CD4-positive, alpha-beta T cell treated with Interferon gamma for 1 hour (primary cell): ENCODE measurements around the gene SF3B4.
"Not testable (repeated sequence)": the region's sequence is repeated elsewhere in the genome, so short reads cannot be mapped to it uniquely, and the experiment has no call there.

Experiments used
- DNase-seq: peaks from one replicate; pipeline ENCODE4 v3.0.0-alpha.2; 2020

The SF3B4 gene, protein sequence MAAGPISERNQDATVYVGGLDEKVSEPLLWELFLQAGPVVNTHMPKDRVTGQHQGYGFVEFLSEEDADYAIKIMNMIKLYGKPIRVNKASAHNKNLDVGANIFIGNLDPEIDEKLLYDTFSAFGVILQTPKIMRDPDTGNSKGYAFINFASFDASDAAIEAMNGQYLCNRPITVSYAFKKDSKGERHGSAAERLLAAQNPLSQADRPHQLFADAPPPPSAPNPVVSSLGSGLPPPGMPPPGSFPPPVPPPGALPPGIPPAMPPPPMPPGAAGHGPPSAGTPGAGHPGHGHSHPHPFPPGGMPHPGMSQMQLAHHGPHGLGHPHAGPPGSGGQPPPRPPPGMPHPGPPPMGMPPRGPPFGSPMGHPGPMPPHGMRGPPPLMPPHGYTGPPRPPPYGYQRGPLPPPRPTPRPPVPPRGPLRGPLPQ

DNA sequence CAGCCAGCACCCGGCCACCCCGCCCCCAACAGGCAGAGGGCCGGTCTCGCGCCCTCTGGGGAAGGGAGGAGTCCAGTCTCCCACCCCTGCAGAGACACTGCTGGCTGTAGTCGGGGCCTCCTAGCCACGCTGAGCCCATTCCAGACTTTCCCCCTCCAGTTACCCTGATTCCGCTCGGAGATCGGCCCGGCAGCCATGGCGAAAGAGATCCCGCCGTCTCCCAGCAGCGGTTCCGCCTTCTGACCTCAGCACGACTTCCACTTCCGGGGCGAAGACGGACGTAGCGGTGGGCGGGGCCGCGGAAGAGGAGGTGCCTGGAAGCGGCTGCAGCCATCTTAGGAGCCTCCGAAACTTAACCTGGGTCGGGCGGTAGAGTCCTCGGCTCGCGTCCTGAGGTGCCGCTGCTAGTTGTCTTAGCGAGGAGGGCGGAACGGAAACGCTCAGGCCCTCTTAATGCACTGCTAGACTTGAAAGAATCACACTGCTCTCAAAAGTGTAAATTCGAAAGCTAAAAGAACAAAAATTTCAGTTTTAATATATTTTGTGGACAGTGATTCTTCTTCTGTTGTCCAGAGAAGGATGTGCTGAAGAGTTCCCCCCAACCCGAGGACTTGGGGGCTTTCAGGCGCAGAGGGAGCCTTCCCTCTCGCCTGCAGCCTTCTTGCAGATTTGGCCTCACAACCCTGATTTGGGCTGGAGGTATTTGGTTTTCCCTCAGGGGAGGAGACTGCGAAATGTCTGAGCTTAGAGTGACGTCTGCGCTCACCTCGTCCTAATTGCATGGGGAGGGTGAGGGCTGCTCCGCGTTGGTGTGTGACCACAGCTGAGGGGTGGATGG, at the start of gene SF3B4:
TSS of gene SF3B4 (minus strand) at position 241 of the 838 bp plus-strand sequence. CDS start at position 197, 44 bp downstream.
- peak; percentile 94 for DNase-seq

DNA sequence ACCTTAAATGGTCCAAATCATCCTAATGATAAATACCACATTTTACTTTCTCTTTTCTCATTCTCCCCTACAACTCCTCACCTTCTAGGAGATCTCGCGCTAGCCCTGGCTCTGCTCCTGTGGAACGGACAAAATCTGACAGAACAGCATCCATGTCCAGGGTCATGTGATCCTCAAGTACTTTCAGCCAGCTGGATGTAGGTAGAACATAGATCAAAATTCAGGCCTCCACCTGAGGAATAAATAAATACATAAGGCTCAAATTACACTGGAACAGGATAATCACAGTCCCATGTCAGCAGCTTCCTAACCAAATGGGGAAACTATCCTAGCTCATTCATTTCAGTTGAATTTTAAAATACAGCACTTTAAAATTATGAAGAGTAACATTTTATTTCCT, 49.7 kb upstream of the SF3B4 start:
- no peak for DNase-seq

DNA sequence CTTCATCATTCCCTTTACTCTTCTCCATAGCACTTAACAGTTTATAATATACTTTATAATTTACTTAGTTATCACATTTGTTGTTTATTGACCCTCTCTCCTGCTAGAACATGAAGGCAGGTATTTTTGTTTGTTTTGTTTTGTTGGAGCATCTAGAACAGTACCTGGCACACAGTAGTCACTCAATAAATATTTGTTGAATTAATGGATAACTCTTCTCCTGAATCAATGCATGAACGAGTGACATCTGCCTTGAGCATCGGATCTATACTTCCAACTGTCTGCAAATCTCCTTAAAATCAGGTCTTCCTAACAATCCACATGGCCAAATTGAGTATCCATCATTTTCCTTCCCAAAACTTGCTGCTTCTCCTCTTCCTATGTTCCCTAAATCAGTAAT, 44.9 kb upstream of the SF3B4 start:
- no peak for DNase-seq

DNA sequence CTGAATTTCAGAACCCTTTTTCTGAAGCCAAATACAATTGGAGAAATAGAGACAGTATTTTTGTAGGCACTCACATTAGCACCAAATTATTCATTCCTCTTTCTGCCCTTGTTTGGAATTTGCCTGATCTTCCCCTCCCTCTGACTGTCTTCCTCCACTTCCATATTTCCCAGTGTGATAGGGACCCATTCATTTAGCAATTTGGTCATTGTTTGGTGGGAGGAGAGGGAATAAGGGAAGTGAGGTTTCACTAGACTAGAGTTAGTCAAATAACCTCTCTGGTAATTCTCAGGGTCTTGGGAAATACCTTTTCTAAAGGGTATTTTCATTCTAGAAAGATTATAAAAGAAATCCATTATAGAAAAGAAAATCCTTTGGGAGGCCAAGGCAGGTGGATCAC, 40.0 kb upstream of the SF3B4 start:
- no peak for DNase-seq

DNA sequence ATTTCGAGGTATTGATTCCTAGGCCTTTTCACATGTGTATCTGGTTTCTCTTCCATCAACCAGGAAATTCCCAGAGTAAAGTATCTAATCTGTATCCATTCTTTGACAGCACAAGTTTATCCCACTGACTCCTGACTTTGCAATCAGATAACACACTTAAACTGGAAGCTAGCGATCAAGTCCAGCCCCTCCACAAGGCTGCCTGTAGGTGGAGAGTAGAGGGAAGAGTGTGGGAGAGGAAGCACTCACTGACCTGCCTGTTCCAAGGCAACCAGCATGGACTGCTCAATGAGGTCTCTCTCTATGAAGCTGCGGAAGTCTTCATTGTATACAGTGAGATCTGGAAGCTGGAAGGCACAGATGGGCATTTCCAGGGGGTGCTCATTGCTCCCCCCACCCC, 39.4 kb upstream of the SF3B4 start:
- DNase-seq: no peak

DNA sequence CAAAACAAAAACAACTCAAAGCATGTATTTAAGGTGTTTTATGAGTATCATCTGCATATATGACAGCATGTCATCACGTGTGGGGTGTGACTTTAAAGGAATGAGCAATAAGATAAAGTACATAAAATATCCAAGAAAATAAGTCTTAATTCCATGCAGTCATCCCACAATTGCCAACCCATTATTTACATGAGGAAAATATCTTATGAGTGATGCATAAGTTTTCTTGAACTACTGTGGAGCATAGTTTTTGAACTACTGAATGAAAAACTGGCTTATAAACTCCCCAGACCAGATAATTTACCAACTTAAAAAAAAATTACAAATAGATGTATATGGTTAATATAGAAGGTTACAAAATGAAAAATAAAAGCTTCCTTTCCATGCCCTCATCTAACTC, 38.8 kb upstream of the SF3B4 start:
- no peak for DNase-seq

DNA sequence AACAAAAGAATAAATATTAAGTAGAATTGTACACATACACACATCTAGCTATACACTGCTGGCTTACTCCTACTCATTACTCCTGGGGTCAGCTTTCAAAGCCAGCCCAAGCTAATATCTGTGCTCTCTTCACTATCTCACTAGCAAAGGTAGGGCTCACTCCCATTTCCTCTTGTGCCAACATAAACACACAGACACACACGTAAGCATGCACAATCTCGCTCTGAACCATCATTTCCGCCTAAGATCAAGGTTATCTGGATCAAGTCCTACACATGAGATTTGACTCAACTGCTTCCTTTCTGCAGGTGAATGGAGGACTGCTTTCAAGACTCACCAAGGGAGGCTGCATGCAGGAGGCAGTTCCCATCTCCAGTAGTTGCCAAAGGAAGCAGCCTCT, 37.8 kb upstream of the SF3B4 start:
- no peak for DNase-seq

DNA sequence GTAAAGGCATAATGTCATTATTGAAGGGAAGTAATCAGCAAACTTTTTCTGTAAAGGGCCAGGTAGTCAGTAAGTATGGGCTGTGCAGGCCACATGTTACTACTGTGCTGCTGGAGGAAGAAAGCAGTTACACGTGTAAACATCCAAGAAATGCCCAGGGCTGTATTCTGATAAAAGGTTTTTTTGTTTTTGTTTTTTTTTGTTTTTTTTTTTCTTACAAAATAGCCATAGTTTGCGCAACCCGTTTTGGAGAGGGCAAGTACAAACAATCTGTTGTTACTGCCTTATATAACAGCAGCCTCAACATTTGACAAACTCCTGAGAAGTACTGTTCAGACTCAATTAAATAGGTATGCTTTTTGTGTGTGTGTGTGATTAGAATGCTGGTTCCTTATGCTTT, 35.8 kb upstream of the SF3B4 start:
- no peak for DNase-seq

DNA sequence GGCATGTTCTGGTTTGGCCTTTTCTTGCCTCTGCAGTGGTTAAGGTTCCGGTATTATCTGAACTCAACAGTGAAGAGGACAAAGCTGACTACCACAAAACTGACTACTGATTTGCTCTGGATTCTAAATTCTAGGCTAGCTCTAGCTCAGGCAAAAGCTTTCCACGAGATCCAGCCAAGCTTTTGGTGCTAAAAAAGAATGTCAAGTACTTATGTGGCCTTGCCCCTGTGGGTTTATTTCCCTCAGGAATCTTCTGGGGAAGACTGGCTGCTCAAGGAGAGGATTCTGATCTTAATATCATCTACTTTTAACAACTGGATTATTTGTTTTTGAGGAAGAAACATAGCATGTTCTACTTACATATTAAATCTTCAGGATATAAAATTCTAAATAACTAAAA, 35.1 kb upstream of the SF3B4 start:
- no peak for DNase-seq

DNA sequence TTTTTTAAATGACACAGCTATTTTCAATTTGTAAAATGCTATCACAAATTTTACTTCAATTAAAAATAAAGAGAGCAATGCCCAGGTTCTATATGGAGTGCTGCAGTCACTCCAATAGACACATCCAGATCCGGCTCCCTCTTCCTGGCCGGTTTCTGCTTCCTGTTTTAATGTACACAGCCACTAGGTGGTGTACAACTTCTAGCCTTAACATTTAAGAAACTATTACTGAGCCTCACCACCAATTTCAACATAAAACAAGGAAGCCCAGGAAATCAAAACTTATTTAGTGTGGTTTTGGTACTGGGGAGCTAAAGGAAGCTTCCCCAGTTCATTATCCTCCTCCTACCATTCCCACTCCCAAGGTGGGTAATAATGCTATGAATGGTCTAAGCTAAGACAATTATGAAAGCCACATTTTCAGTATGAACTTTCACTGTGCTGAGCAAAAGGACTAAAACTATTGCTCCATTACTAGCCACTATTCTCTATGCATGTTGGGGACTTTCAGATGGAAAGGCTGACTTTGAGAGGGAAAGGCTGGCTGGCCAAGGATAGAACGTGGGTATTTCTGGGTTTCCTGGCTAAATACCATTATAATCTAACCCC, 34.5 kb upstream of the SF3B4 start:
- peak; percentile 46 for DNase-seq

DNA sequence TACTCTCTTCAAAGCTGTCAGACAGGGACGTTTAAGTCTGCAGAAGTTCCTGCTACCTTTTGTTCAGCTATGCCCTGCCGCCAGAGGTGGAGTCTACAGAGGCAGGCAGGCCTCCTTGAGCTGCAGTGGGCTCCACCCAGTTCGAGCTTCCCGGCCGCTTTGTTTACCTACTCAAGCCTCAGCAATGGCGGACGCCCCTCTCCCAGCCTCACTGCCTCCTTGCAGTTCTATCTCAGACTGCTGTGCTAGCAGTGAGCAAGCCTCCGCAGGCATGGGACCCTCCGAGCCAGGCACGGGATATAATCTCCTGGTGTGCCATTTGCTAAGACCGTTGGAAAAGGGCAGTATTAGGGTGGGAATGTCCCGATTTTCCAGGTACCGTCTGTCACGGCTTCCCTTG, 29.9 kb upstream of the SF3B4 start:
- DNase-seq: not testable (repeated sequence)

DNA sequence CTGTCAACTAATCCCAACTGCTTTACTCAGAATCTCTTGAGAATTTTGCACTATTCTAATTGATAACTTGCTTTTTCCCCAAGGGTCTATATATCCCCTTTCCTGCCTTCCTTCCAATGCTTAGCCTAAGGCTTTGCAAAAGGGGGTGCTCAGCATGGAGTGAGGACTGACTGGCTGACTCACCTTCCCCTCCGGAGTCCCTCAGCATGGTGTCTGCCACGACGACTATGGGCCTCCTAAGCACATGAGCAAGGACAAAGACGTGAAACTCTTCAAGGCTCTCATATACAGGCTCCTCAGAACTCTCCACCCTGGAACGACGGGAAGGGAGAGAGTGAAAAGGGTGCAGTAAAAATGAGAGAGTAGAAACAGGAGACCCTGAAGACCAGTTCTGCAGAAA, 22.3 kb upstream of the SF3B4 start:
- DNase-seq: no peak

DNA sequence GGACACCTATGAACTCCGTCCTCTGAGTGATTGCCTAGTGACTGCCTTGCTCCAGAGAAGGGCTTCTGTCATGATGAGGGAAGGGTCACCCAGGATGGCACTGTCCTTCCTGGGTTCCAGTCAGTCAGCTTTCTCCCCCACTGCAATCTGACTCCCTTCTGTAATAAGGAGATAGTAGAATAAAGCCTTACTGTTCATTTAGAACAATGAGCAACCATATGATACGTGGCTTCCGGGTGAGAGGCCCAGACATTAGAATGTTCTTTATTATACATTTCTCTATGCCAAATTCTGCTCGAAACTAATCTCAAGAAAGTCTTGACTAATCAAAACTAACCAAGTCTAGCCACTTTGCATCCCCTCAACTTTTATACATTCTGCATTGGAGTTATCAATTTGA, 17.6 kb upstream of the SF3B4 start:
- DNase-seq: no peak

DNA sequence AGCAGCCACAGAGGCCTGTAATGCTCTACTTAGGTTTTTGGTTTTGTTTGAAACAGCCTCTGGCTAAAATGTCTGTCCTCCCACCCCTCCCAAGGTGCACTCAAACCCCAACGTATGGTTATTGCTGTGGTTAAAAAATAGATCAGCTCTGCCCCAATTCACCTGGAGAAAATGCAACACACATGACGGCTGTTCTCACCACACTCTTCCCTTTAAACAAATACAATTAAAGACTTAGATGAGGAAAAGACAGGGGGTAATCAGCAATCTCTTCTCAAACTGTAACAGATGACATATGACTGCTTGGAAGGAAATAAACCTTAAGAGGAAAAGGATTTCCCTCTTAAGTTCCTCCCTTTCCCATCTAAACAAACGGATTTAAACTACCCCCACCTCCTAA, 15.3 kb upstream of the SF3B4 start:
- no peak for DNase-seq

DNA sequence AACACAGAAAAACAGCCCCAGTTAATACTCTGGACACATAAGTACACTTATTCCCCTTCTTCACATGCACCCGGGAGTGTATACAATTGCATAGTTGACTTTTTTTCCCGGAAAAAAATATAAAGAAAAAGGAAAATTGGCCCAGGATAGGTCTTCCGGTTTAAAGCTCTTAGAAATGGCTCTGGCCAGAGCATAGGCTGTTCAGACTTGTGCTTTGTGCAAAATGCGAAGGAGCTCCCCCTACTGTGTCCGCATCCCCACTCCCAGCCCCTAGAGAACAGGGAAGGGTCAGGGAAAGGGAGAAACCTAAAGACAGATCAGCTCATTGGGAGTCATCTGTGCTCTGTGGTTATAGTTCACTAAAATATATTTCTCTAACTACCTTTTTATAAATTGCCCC, 14.6 kb upstream of the SF3B4 start:
- no peak for DNase-seq

DNA sequence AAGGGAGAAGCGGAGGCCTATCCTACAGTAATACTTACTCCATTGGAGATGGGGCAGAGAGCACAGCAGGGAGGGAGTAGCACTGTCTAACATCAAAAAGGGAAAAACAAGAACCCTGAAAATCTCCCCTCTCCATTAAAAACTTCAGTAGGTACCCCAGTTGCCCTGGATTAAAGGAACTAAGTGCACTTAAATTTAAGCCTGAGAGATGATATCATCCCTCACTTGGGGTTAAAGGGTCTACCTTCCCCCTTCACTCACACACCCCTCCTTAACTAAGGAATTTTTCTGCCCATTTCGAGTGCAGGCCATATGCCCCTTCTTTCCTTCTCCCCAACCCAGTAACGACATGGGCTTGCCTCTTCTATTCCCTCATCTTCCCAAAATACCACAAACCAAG, 12.8 kb upstream of the SF3B4 start:
- no peak for DNase-seq

DNA sequence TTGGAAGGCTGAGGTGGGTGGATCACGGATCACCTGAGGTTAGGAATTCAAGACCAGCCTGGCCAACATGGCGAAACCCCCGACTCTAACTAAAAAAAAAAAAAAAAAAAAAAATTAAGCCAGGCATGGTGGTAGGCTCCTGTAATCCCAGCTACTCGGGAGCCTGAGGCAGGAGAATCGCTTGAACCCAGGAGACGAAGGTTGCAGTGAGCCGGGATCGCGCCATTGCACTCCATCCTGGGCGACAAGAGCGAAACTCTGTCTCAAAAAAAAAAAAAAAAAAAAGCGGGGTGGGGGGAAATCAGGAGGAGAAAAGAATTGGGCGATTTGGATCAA, 11.0 kb upstream of the SF3B4 start:
- DNase-seq: not testable (repeated sequence)

DNA sequence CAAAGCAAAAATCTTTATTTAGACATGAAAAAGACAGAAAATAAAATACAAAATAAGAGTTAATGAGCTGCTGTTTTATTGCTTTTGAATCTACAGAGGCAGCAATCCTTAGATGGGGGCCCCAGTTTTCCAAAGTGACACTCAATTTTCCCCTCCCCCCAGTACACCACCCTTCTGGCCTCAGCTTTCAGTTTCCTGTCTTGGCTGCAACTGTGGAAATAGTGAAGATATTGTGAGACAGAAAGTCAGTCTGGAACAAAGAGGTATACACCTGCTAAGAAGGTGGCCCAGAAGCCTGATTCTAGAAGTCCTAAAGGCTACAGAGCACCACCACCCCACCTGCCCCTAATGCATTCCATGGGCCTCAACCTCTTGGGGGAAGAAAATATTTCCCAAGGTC, 10.2 kb upstream of the SF3B4 start:
- DNase-seq: no peak

DNA sequence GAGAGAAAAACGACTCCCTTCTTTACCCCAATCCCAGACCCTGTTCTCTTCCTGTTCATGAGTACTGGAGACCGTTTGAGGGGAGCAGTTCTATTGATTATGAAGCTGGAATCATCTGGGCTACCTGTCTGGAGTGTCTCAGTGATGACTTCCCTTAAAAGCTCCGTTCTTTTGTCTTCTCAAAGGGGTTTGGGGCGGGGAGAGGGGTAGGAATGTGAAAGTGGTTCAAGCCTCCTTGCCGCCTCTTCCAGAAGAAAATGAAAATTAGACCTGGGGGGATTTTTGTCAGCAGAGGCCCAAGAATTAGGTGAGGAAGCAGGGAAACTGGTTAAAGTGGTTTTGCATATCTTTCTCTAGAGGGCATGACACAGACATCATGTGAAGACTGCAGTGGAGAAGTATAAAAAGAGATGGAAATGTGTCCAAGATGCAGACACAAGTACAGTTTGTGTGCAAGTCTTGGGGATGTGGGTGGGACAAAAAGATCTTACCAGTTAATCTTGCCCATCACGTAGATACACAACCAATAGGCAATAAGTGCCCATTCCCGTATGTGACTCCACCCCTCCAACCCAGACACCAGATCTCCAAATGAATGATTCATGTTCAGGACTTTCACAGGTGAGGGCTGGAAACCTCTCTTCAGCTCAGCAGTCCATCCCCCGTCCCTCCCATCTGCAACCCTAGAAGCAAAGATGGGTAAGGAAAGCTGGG, 9.5 kb upstream of the SF3B4 start:
- DNase-seq: no peak

DNA sequence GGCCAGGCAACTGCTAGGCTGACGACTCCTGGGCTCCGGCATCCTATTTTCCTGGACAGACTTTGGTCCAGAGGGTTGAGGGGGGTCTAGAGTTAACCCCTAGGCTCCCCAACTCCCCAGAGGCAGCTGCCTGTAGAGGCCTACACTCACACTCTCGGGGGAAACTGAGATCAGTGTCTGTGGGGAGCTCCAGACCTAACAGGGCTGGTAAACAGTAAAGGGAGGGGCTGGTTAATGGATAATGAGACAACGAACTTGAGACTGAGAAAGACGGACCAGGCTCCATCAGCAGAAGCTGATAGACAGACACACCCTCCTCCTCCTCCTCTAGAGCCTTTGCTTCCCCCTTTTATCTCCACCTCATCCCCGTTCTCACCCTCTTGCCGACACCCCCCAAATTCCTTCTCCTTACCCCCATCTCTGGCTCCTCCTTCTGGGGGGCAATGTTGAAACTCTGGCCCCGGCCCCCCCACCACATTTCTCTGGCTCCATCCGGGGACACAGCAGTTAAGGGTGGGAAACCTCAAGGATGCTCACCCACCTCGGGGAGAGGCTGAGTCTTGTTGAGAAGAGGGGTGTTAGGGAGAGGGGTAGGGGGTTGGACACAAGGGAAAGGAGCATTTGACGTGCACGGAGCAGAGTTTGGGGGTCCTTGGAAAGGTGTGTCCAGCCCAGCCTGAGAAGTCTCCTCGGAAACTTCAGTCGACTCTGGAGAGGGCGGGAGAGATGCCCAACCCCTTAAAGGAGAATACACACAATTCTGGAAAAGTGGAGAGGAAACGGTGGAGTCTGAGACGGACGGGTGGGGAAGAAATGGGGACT, 8.8 kb upstream of the SF3B4 start, which contains the start of gene MTMR11:
TSS of gene MTMR11 (minus strand) at position 710 of the 822 bp plus-strand sequence. CDS start at position 478, 232 bp downstream.
- DNase-seq: no peak

DNA sequence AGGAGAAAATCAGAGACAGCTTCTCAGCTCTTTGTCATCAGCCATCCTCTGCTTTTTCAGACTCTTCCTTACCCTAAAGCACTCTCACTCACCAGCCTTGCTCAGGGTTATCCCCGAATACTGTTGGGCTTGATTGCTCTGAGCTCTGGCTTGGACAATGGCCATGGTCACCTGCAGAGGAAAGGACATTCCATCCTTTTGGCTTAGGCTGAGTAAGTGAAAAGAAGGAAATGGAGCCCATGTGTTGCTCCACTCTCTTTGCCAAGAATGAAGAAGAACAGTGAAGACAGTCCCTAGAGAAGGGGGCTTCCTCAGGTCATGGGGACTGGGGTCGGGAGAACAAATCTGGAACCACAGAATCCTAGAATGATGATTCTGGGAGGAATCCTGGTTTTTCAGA, 6.8 kb upstream of the SF3B4 start:
- no peak for DNase-seq

DNA sequence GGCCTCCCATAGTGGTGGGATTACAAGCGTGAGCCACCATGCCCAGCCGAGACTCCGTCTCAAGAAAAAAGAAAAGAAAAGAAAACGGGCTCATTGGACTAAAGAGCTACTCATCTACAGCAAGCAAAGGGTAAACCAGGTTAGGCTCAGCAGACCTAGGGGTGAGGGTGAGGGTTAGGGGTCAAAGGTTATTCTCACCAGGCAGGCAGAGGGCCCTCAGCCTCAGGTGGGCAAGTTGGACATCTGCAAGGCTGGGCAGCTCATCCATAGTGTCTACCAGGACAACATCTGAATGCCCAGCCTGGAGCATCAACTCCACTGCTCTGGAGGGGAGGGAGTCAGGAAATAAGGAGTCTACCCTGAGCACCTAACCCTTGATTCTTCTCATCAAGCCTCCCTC, 5.6 kb upstream of the SF3B4 start:
- no peak for DNase-seq
